Esophagus squamous epithelium (tissue), 5 donors: Measurements from ENCODE around the gene ATP11A. TPM values are rescaled to one million over a fixed set of nuclear protein-coding genes. Genes with fewer than 3 reads are reported as not detected.

Experiments used
- DNase-seq: peaks from one replicate; lab custom pipeline; 2025; lab: John Stamatoyannopoulos, UW
- H3K27ac ChIP-seq, 4 donors: fragments of 200-600 bp; sonication (generic); one replicate each; pipeline ENCODE4 v1.5.1; 2016 to 2019; ENCODE audit warnings: mild to moderate bottlenecking in 1 of 4
- H3K27me3 ChIP-seq, 4 donors: fragments of 200-600 bp; sonication (generic); 1 replicate in 3 of 4; 2 replicates in 1 of 4; pipeline versions ENCODE4 v1.5.1 to v1.6.0; 2017 to 2021; ENCODE audit warnings: antibody characterized with exemption in 1 of 4
- H3K36me3 ChIP-seq, 3 donors: fragments of 200-600 bp; sonication (generic); one replicate each; pipeline ENCODE4 v1.5.1; 2016 to 2019
- H3K4me1 ChIP-seq, 3 donors: fragments of 200-600 bp; sonication (generic); one replicate each; pipeline ENCODE4 v1.5.1; 2017 to 2019
- H3K4me3 ChIP-seq, 4 donors: fragments of 200-600 bp; sonication (generic); 1 replicate in 3 of 4; 2 replicates in 1 of 4; pipeline ENCODE4 v1.5.1; 2016 to 2019; ENCODE audit warnings: mild to moderate bottlenecking in 2 of 4, moderate library complexity in 1 of 4
- H3K9me3 ChIP-seq, 3 donors: fragments of 200-600 bp; sonication (generic); one replicate each; pipeline ENCODE4 v1.5.1; 2016 to 2019
- POLR2A ChIP-seq, 4 donors: fragments of 450-650 bp; IDR thresholded peaks; one replicate each; pipeline ENCODE4 v1.6.1; 2017; ENCODE audit warnings: antibody characterized with exemption in 4 of 4, mild to moderate bottlenecking in 4 of 4, moderate library complexity in 3 of 4
- WGBS, 2 donors: methylation state at CpG; one replicate each; pipeline ENCODE4 v1.1.5; 2018; 5-methylcytosine and 5-hydroxymethylcytosine counted together
- intact Hi-C: fragments of 100-400 bp; cut with DNase I; formaldehyde crosslinking; loops from one replicate; pipeline ENCODE4 v1.15.0; 2022
- total RNA-seq, 4 donors: library from RNA; depleted of rRNA; stranded (reverse); fragments of >200 nt; gene quantifications; one replicate each; pipeline ENCODE4 v1.1.0, GENCODE V29; 2016
- TF ChIP-seq, protein P1 (sequence below), 6 experiments: fragments of 450-650 bp in 4 of 6; fragments of 200-600 bp in 2 of 6; sonication (generic) in 2 of 6; IDR thresholded peaks; one replicate each; pipeline ENCODE4 v1.5.1; 2016 to 2019; ENCODE audit warnings: antibody characterized with exemption in 6 of 6, mild to moderate bottlenecking in 4 of 6, moderate library complexity in 4 of 6
- donor health status: DM: yes; HTN: yes; CAD: no.

ATP11A gene
- total RNA-seq, 4 donors from 2014 or later: 9.6 to 20.0 (median 16.1) TPM

DNA sequence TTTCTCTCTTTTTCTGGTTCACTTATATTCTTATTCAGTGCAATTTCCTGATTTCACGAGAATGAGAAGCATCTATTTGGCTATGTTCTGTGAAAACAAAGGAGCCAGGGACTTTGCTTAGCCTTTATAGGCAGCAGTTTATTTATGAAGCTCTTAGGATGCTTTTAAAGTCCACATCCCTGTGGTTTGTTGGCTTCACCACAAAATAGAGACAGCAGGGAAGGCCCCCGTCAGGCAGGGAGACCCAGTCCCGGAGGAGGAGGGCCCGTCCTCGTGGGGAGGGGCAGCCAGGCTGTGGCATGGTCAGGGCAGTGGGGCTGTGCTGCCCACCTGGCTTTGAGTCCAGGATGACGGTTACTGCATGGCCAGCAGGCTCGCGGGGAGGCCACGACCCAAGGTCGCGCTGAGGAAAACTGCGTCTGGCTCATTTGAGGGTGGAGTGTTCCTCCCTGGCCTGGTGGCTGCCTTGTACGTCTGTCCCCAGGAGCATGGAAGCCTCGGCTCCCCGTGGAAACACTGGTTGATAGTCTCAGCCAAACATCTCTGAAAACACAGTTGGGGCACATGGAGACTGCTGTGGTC is 92.7 kb downstream of the ATP11A start:
- Histone ChIP-seq H3K27ac (peak overlapping the region in 3 of 4 donors; percentile 49 to 71 (median 63)), H3K4me3 (no peak overlapping the region), H3K9me3 (no peaks in the 10 kb centered on the region), H3K36me3 (peaks cover 0 to 28% (median 0%) of the 10 kb centered on the region in 3 donors), H3K27me3 (no peaks in the 10 kb centered on the region), H3K4me1 (peaks cover 0 to 34% (median 11%) of the 10 kb centered on the region in 3 donors)
- TF ChIP-seq POLR2A (IDR thresholded peaks at IDR 0.05): no peak
- TF ChIP-seq, protein P1, sequence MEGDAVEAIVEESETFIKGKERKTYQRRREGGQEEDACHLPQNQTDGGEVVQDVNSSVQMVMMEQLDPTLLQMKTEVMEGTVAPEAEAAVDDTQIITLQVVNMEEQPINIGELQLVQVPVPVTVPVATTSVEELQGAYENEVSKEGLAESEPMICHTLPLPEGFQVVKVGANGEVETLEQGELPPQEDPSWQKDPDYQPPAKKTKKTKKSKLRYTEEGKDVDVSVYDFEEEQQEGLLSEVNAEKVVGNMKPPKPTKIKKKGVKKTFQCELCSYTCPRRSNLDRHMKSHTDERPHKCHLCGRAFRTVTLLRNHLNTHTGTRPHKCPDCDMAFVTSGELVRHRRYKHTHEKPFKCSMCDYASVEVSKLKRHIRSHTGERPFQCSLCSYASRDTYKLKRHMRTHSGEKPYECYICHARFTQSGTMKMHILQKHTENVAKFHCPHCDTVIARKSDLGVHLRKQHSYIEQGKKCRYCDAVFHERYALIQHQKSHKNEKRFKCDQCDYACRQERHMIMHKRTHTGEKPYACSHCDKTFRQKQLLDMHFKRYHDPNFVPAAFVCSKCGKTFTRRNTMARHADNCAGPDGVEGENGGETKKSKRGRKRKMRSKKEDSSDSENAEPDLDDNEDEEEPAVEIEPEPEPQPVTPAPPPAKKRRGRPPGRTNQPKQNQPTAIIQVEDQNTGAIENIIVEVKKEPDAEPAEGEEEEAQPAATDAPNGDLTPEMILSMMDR (IDR thresholded peaks at IDR 0.05): no peak
- no peak for DNase-seq
- intact Hi-C loops: no loop called here
- WGBS, 2 donors: 76 to 85% methylated on average over 6 to 9 of the region's 15 CpGs

DNA sequence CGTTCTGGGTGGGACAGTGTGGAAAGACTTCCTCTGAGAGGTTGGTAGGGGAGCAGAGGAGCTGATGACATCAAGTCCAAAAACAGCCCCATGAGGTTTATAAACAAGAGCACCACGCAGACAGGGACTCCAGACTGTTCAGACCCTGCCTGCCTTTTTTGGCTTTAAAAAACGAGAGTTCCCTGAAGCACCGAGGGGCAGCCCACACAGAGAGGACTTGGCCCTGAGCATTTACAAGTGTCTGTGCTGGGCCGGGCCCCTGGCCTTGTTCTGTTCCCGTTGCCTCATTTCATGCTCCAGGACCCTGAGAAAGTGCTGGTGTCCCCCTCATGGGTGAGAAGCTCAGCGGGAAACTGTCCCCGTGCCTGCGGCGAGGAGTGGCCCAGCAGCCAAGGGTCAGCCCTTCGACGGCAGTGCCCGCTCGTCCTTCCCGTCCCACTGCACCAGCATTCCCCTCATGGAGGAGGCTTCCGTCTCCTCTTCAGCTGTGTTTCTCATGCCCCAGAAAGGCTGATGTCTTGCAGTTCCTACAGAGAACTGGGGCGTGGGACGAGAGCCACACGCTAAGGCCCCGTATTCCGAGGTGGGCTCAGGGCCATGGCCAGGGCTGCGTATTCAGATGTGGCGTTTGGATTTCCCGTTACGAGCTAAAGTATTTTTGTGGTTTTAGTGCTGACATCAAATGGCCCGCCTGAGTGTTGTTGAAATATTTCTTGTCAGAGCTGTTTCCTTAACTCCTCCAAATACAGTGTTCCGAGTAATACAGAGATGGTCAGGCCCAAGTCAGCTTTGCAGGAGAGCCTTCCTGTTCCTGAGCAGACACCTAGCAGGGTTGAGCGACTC is 93.5 kb downstream of the ATP11A start:
- H3K27me3 ChIP-seq: no peaks in the 10 kb centered on the region
- no peaks in the 10 kb centered on the region for H3K9me3 ChIP-seq
- DNase-seq: no peak
- H3K27ac ChIP-seq: peak overlapping the region in 3 of 4 donors; percentile 49 to 71 (median 55)
- peaks cover 0 to 34% (median 11%) of the 10 kb centered on the region in 3 donors for H3K4me1 ChIP-seq
- WGBS, 2 donors: 67 to 75% methylated on average over 10 to 15 of the region's 28 CpGs
- peaks cover 0 to 35% (median 0%) of the 10 kb centered on the region in 3 donors for H3K36me3 ChIP-seq
- H3K4me3 ChIP-seq: no peak overlapping the region
- intact Hi-C loops: no loop called here
- TF ChIP-seq POLR2A (IDR thresholded peaks at IDR 0.05): no peak
- TF ChIP-seq, protein P1 (IDR thresholded peaks at IDR 0.05): no peak

DNA sequence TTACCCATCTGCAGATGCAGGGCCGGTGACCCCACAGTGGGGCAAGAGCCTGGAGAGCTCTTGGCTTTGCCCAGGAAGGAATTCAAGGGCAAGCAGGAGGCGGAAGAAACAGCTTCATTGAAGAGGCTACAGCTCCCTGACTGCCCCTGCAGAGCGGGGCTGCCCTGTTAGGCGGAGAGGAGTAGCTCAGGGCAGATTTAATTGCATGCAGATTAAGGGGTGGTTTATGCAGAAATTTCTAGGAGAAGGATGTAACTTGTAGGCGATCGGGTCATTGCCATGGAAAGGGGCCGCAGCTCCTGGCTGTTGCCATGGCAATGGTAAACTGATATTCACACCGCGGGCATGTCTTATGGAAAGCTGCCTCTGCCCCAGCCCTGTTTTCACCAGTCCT is 94.1 kb downstream of the ATP11A start:
- Histone ChIP-seq H3K9me3 (no peaks in the 10 kb centered on the region), H3K4me3 (no peak overlapping the region), H3K27ac (peak overlapping the region in 2 of 4 donors; percentile 55 to 71), H3K36me3 (peaks cover 0 to 41% (median 0%) of the 10 kb centered on the region in 3 donors), H3K27me3 (no peaks in the 10 kb centered on the region), H3K4me1 (peaks cover 0 to 34% (median 11%) of the 10 kb centered on the region in 3 donors)
- WGBS, 2 donors: 80 to 88% methylated on average over 7 to 8 of the region's 9 CpGs
- TF ChIP-seq, protein P1 (IDR thresholded peaks at IDR 0.05): no peak
- no peak for TF ChIP-seq POLR2A (IDR thresholded peaks at IDR 0.05)
- intact Hi-C loops: no loop called here
- no peak for DNase-seq

DNA sequence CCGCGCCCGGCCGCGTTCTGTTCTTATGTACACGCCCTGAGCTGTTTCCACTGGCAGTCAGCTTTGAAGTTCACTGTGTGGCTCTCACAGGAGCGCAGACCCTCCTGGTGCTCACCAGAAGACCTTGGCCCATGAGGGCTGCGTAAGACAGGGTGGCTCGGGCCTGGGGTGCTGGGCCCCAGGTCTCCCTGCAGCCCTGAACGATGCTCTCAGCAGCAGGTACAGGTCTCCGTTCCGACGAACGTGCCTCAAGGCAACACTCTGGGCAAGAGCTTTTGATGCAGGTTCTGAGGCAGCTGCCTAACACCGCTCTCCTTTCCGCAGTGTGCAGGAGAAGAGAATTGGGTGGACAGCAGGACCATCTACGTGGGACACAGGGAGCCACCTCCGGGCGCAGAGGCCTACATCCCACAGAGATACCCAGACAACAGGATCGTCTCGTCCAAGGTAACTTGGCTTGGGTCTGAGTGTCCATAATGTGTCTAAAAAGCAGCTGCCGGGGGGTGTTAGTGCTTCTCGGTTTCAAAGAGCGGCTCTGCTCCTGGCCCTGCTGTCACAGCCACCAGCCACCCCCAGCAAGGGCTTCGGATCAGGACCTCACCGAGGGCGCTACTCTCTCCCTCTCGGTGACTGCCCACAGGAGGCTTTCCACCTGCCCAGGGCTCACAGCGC is 95.1 kb downstream of the ATP11A start:
- DNase-seq: no peak
- 72 to 96% methylated on average over 2 to 11 of the region's 29 CpGs for WGBS, 2 donors
- no peak overlapping the region for H3K4me3 ChIP-seq
- no peaks in the 10 kb centered on the region for H3K27me3 ChIP-seq
- intact Hi-C loops: no loop called here
- TF ChIP-seq, protein P1 (IDR thresholded peaks at IDR 0.05): no peak
- no peak for TF ChIP-seq POLR2A (IDR thresholded peaks at IDR 0.05)
- H3K36me3 ChIP-seq: peaks cover 0 to 48% (median 0%) of the 10 kb centered on the region in 3 donors
- no peaks in the 10 kb centered on the region for H3K9me3 ChIP-seq
- H3K27ac ChIP-seq: no peak overlapping the region
- H3K4me1 ChIP-seq: peaks cover 0 to 34% (median 11%) of the 10 kb centered on the region in 3 donors
